HCT116 (cell line): ENCODE results near the gene HOMER3. TPM values are rescaled to one million over a fixed set of nuclear protein-coding genes. Genes with fewer than 3 reads are reported as not detected.
A peak's percentile ranks its signal among the peaks of the same experiment; 100 is the strongest.
"Not testable (repeated sequence)": the region's sequence is repeated elsewhere in the genome, so short reads cannot be mapped to it uniquely, and the experiment has no call there.

Source experiments
- ATAC-seq: fragments of 200-7000 bp; cut with Tn5 transposase; 2 replicates; pipeline ENCODE4 v1.9.1; 2020; ENCODE audit warnings: mild to moderate bottlenecking, moderate library complexity
- BruUV-seq: library from RNA; stranded (reverse); fragments of 400-500 nt; replicated peaks from 2 replicates; lab custom pipeline; 2021; lab: Mats Ljungman, UMichigan
- CTCF ChIA-PET: fragments of 300-600 bp; sonication (Branson Sonifier 250); formaldehyde crosslinking; loops from one replicate; lab custom pipeline; 2021; ENCODE audit warnings: antibody characterized with exemption; lab: Charles Lee
- POLR2A ChIA-PET: fragments of 300-600, 350-600 bp; sonication (Branson Sonifier 250); formaldehyde crosslinking; loops from one replicate; lab custom pipeline; 2021; ENCODE audit warnings: antibody characterized with exemption; lab: Charles Lee
- RAD21 ChIA-PET, 2 experiments: fragments of 300-600 bp; sonication (Branson Sonifier 250); formaldehyde crosslinking; loops; one replicate each; lab custom pipeline; 2023; ENCODE audit warnings: low total read pairs in 2 of 2; ENCODE audit not compliant: uncharacterized antibody in 2 of 2, unreplicated experiment in 2 of 2, low non-redundant PET in 1 of 2; lab: Charles Lee
- DNase-seq: peaks from one replicate; pipeline ENCODE4 v3.0.0-alpha.2; 2010; ENCODE audit warnings: low read depth, low spot score
- H2AFZ ChIP-seq: fragments of 200-600 bp; shearing (Covaris generic), sonication (generic); 2 replicates; pipeline ENCODE4 v1.6.1; 2017; ENCODE audit warnings: low read depth, mixed run types, mixed read lengths, antibody characterized with exemption, low read length; ENCODE audit not compliant: poor library complexity, severe bottlenecking
- H3K27ac ChIP-seq: 2 replicates; pipeline ENCODE4 v1.5.1; 2012; ENCODE audit warnings: low read depth, low read length
- H3K27me3 ChIP-seq: fragments of 200-600 bp; sonication (generic); 2 replicates; pipeline ENCODE4 v1.6.1; 2016; ENCODE audit warnings: mixed run types, low read length, mixed read lengths; ENCODE audit not compliant: insufficient read depth
- H3K36me3 ChIP-seq, 2 experiments: fragments of 200-500 bp in 1 of 2; fragments of 200-600 bp in 1 of 2; sonication (Bioruptor generic) in 1 of 2; sonication (generic) in 1 of 2; 2 replicates each; pipeline versions ENCODE4 v1.5.1 to v1.6.1; 2014 to 2016; ENCODE audit warnings: low read length in 2 of 2, inconsistent platforms in 1 of 2, mixed read lengths in 1 of 2, mixed run types in 1 of 2; ENCODE audit not compliant: insufficient read depth in 2 of 2, control insufficient read depth in 1 of 2
- H3K4me1 ChIP-seq, 2 experiments: fragments of 200-600 bp in 1 of 2; sonication (generic) in 1 of 2; 2 replicates each; pipeline versions ENCODE4 v1.5.1 to v1.6.1; 2012 to 2017; ENCODE audit warnings: low read length in 2 of 2, inconsistent platforms in 1 of 2, mild to moderate bottlenecking in 1 of 2, mixed read lengths in 1 of 2, mixed run types in 1 of 2, moderate library complexity in 1 of 2; ENCODE audit not compliant: insufficient read depth in 2 of 2, control insufficient read depth in 1 of 2
- H3K4me2 ChIP-seq: fragments of 200-600 bp; sonication (generic); 2 replicates; pipeline ENCODE4 v1.6.1; 2017; ENCODE audit warnings: mixed run types, low read length, mixed read lengths
- H3K4me3 ChIP-seq, 2 experiments: fragments of 200-600 bp in 1 of 2; sonication (generic) in 1 of 2; replicated peaks in 1 of 2; 2 replicates each; pipeline ENCODE4 v1.5.1; 2011 to 2016; ENCODE audit warnings: low read length in 2 of 2, control low read depth in 1 of 2, low read depth in 1 of 2, mild to moderate bottlenecking in 1 of 2, mixed read lengths in 1 of 2, mixed run types in 1 of 2
- H3K79me2 ChIP-seq: fragments of 200-600 bp; sonication (generic); 2 replicates; pipeline ENCODE4 v1.6.1; 2017; ENCODE audit warnings: mild to moderate bottlenecking, mixed run types, low read length, moderate library complexity, mixed read lengths; ENCODE audit not compliant: insufficient read depth
- H3K9ac ChIP-seq: fragments of 200-600 bp; sonication (generic); 2 replicates; pipeline ENCODE4 v1.6.1; 2016; ENCODE audit warnings: low read length, mixed read lengths
- H3K9me2 ChIP-seq: fragments of 200-600 bp; sonication (generic), shearing (Covaris generic); 2 replicates; pipeline ENCODE4 v1.6.1; 2017; ENCODE audit warnings: mixed run types, mild to moderate bottlenecking, moderate library complexity; ENCODE audit not compliant: insufficient read depth
- H3K9me3 ChIP-seq, 2 experiments: fragments of 200-500 bp in 1 of 2; fragments of 200-600 bp in 1 of 2; sonication (Bioruptor generic) in 1 of 2; sonication (generic) in 1 of 2; 2 replicates each; pipeline ENCODE4 v1.6.1; 2014 to 2017; ENCODE audit warnings: low read length in 2 of 2, mixed read lengths in 2 of 2, inconsistent platforms in 1 of 2, low read depth in 1 of 2, mild to moderate bottlenecking in 1 of 2, mixed run types in 1 of 2, moderate library complexity in 1 of 2; ENCODE audit not compliant: control insufficient read depth in 1 of 2, insufficient read depth in 1 of 2
- H4K20me1 ChIP-seq: fragments of 200-600 bp; sonication (generic), shearing (Covaris generic); 2 replicates; pipeline ENCODE4 v1.6.1; 2017; ENCODE audit warnings: mixed run types, mild to moderate bottlenecking, moderate library complexity; ENCODE audit not compliant: insufficient read depth
- ATF3 ChIP-seq: IDR thresholded peaks from 2 replicates; pipeline ENCODE4 v1.6.1; 2012
- FOSL1 ChIP-seq: IDR thresholded peaks from 2 replicates; pipeline ENCODE4 v1.6.1; 2012; ENCODE audit warnings: low read depth
- RAD21 ChIP-seq: IDR thresholded peaks from 2 replicates; pipeline ENCODE4 v1.6.1; 2012; ENCODE audit warnings: low read depth, mild to moderate bottlenecking
- REST ChIP-seq: IDR thresholded peaks from 2 replicates; pipeline ENCODE4 v1.6.1; 2012; ENCODE audit warnings: low read depth
- SIN3A ChIP-seq: IDR thresholded peaks from 2 replicates; pipeline ENCODE4 v1.6.1; 2012; ENCODE audit warnings: low read depth
- intact Hi-C: fragments of 100-400 bp; cut with micrococcal nuclease; formaldehyde crosslinking; loops from 2 replicates; pipeline ENCODE4 v1.10.0; 2022
- total RNA-seq: library from RNA; stranded (reverse); gene quantifications from one replicate; pipeline ENCODE4 v1.2.1, GENCODE V29; 2021; ENCODE audit not compliant: unreplicated experiment
- TF ChIP-seq, protein P1 (sequence below), 3 experiments: fragments of 200-600 bp in 1 of 3; sonication (generic) in 1 of 3; IDR thresholded peaks in 2 of 3; conservative IDR thresholded peaks in 1 of 3; 2 replicates each; pipeline ENCODE4 v1.5.1; 2012 to 2017; ENCODE audit warnings: low read depth in 2 of 3, low read length in 2 of 3, antibody characterized with exemption in 1 of 3, borderline replicate concordance in 1 of 3, control low read depth in 1 of 3, mild to moderate bottlenecking in 1 of 3, mixed read lengths in 1 of 3, mixed run types in 1 of 3, moderate library complexity in 1 of 3; ENCODE audit not compliant: insufficient read depth in 1 of 3

Gene HOMER3
- total RNA-seq, 1 experiment from 2014 or later: 45.2 TPM

GRCh38 chr19:18919086-18919899 is 21.7 kb downstream of the HOMER3 start, which contains the start of the genes COPE and DDX49 (continued):
- TF ChIP-seq REST (no peak), ATF3 (no peak), SIN3A (peak; percentile 86), RAD21 (no peak), FOSL1 (no peak; the same call in 1 of the 2 replicates)
- TF ChIP-seq, protein P1, sequence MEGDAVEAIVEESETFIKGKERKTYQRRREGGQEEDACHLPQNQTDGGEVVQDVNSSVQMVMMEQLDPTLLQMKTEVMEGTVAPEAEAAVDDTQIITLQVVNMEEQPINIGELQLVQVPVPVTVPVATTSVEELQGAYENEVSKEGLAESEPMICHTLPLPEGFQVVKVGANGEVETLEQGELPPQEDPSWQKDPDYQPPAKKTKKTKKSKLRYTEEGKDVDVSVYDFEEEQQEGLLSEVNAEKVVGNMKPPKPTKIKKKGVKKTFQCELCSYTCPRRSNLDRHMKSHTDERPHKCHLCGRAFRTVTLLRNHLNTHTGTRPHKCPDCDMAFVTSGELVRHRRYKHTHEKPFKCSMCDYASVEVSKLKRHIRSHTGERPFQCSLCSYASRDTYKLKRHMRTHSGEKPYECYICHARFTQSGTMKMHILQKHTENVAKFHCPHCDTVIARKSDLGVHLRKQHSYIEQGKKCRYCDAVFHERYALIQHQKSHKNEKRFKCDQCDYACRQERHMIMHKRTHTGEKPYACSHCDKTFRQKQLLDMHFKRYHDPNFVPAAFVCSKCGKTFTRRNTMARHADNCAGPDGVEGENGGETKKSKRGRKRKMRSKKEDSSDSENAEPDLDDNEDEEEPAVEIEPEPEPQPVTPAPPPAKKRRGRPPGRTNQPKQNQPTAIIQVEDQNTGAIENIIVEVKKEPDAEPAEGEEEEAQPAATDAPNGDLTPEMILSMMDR (IDR thresholded peaks at IDR 0.05 in 2 of 3, conservative IDR thresholded peaks at IDR 0.05 in 1 of 3; ENCODE audit: borderline replicate concordance in 1 of 3, insufficient read depth in 1 of 3, low read depth in 2 of 3, low read length in 2 of 3): no peak

GRCh38 chr19:18917593-18917992 is 23.4 kb downstream of the HOMER3 start:
- peaks cover 0 to 12% of the 10 kb centered on the region in 2 experiments; a peak in 3 of 4 replicates for H3K36me3 ChIP-seq
- peak overlapping the region; percentile 86 to 100 for H3K4me3 ChIP-seq
- RAD21 ChIA-PET, H3K9me2 ChIP-seq, H3K27ac ChIP-seq, H4K20me1 ChIP-seq, BruUV-seq, H3K9ac ChIP-seq, POLR2A ChIA-PET, H3K27me3 ChIP-seq, ATAC-seq, H2AFZ ChIP-seq, H3K9me3 ChIP-seq, DNase-seq: not testable (repeated sequence)
- intact Hi-C loops: loop anchor here (5.0 kb wide), 1 partner anchor 465 kb away; no protein-coding TSS in a partner anchor
- CTCF ChIA-PET: interaction anchor here (5.1 kb wide), 1 partner anchor 69 kb away, joined by 33 read pairs; no protein-coding TSS in a partner anchor
- peaks cover 16 to 21% of the 10 kb centered on the region in 2 experiments for H3K4me1 ChIP-seq
- H3K79me2 ChIP-seq: peaks cover 81% of the 10 kb centered on the region
- H3K4me2 ChIP-seq: peak overlapping the region; percentile 90
